ENCODE measurements around the gene ELAVL3.

GRCh38 chr19:11457115-11457514, 23.7 kb downstream of the ELAVL3 start:
- TF ChIP-seq POLR2AphosphoS5 (IDR thresholded peaks at IDR 0.05), result no peak
- TF ChIP-seq, protein P1, sequence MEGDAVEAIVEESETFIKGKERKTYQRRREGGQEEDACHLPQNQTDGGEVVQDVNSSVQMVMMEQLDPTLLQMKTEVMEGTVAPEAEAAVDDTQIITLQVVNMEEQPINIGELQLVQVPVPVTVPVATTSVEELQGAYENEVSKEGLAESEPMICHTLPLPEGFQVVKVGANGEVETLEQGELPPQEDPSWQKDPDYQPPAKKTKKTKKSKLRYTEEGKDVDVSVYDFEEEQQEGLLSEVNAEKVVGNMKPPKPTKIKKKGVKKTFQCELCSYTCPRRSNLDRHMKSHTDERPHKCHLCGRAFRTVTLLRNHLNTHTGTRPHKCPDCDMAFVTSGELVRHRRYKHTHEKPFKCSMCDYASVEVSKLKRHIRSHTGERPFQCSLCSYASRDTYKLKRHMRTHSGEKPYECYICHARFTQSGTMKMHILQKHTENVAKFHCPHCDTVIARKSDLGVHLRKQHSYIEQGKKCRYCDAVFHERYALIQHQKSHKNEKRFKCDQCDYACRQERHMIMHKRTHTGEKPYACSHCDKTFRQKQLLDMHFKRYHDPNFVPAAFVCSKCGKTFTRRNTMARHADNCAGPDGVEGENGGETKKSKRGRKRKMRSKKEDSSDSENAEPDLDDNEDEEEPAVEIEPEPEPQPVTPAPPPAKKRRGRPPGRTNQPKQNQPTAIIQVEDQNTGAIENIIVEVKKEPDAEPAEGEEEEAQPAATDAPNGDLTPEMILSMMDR (IDR thresholded peaks at IDR 0.05), result no peak
- TF ChIP-seq POLR2A (IDR thresholded peaks at IDR 0.05), result no peak
